Left ventricle myocardium superior (tissue), 1 donor: ENCODE results near the gene PRPF19. TPM values are rescaled to one million over a fixed set of nuclear protein-coding genes. Genes with fewer than 3 reads are reported as not detected.

Experiments used
- ATAC-seq: fragments of 200-7000 bp; cut with Tn5 transposase; one replicate; pipeline ENCODE4 v1.9.1; 2020; ENCODE audit warnings: mild to moderate bottlenecking, moderate library complexity
- DNase-seq: peaks from one replicate; pipeline ENCODE4 v3.0.0-alpha.2; 2020
- intact Hi-C: fragments of 100-400 bp; cut with micrococcal nuclease; formaldehyde crosslinking; loops from one replicate; pipeline ENCODE4 v1.11.0; 2022
- total RNA-seq: library from RNA; stranded (reverse); fragmentation: NEBNext Ultra II Directional; extraction: Animal tissue kit (Norgen Biotek cat#: 25700); gene quantifications from one replicate; pipeline ENCODE4 v1.2.1, GENCODE V29; 2021
- donor health status: DM: no; HTN: yes; CAD: no; lungs with severe emphysema.

Gene PRPF19
- total RNA-seq, 1 donor from 2014 or later, result 41.5 TPM

- intact Hi-C loops, result no loop called here
- no peak for ATAC-seq
- no peak for DNase-seq
Observed at GRCh38 chr11:60939855-60940254, 33.5 kb upstream of the PRPF19 start.

- ATAC-seq, result no peak
- intact Hi-C loops, result no loop called here
Observed at GRCh38 chr11:60939301-60939700, 32.9 kb upstream of the PRPF19 start.

GRCh38 chr11:60938500-60938899, 32.1 kb upstream of the PRPF19 start:
- ATAC-seq (no peak), DNase-seq (no peak)
- intact Hi-C loops, result no loop called here

More at GRCh38 chr11:60939301-60939700, 32.9 kb upstream of the PRPF19 start:
- DNase-seq, result no peak

GRCh38 chr11:60937811-60938210, 31.4 kb upstream of the PRPF19 start:
- intact Hi-C loops, result no loop called here
- ATAC-seq (no peak), DNase-seq (no peak)

- DNase-seq, result peak; percentile 50
- intact Hi-C loops, result no loop called here
- peak; percentile 50 for ATAC-seq
Observed at GRCh38 chr11:60937144-60937527, 30.8 kb upstream of the PRPF19 start.

- ATAC-seq, result no peak
- DNase-seq, result no peak
- intact Hi-C loops, result no loop called here
Observed at GRCh38 chr11:60936467-60937143, 30.2 kb upstream of the PRPF19 start.

GRCh38 chr11:60935676-60936442, 29.5 kb upstream of the PRPF19 start:
- ATAC-seq (peak; percentile 6), DNase-seq (no peak)
- intact Hi-C loops, result no loop called here

GRCh38 chr11:60934790-60935605, 28.6 kb upstream of the PRPF19 start:
- ATAC-seq, result no peak
- DNase-seq, result no peak
- intact Hi-C loops, result no loop called here

GRCh38 chr11:60934124-60934789, 27.9 kb upstream of the PRPF19 start:
- intact Hi-C loops, result no loop called here
- ATAC-seq, result no peak
- DNase-seq, result no peak

GRCh38 chr11:60933416-60934123, 27.2 kb upstream of the PRPF19 start:
- DNase-seq (no peak), ATAC-seq (no peak)
- intact Hi-C loops, result no loop called here

GRCh38 chr11:60932605-60933356, 26.4 kb upstream of the PRPF19 start:
- intact Hi-C loops, result no loop called here
- ATAC-seq (no peak), DNase-seq (no peak)

GRCh38 chr11:60931917-60932316, 25.5 kb upstream of the PRPF19 start:
- ATAC-seq (no peak), DNase-seq (no peak)
- intact Hi-C loops, result no loop called here

- DNase-seq, result no peak
- no peak for ATAC-seq
- intact Hi-C loops, result no loop called here
Observed at GRCh38 chr11:60930394-60930793, 24.0 kb upstream of the PRPF19 start.

GRCh38 chr11:60929764-60930163, 23.4 kb upstream of the PRPF19 start:
- ATAC-seq (no peak), DNase-seq (no peak)
- intact Hi-C loops, result no loop called here

- no peak for ATAC-seq
- DNase-seq, result no peak
- intact Hi-C loops, result no loop called here
Observed at GRCh38 chr11:60928563-60929001, 22.2 kb upstream of the PRPF19 start.

- intact Hi-C loops, result no loop called here
- ATAC-seq (no peak), DNase-seq (no peak)
Observed at GRCh38 chr11:60927600-60927999, 21.2 kb upstream of the PRPF19 start.

GRCh38 chr11:60927061-60927592, 20.7 kb upstream of the PRPF19 start:
- ATAC-seq, result no peak

GRCh38 chr11:60926500-60926899, 20.1 kb upstream of the PRPF19 start:
- intact Hi-C loops, result no loop called here
- DNase-seq (no peak), ATAC-seq (no peak)

More at GRCh38 chr11:60927061-60927592, 20.7 kb upstream of the PRPF19 start:
- no peak for DNase-seq
- intact Hi-C loops, result no loop called here
